Endodermal cell (in vitro differentiated cells): Measurements from ENCODE around the gene SLC17A6. TPM values are rescaled to one million over a fixed set of nuclear protein-coding genes. Genes with fewer than 3 reads are reported as not detected.

Experiments used
- DNase-seq: peaks from one replicate; pipeline ENCODE4 v3.0.0-alpha.2; 2017
- H3K27ac ChIP-seq: 2 replicates; pipeline ENCODE4 v1.5.1; 2013; ENCODE audit warnings: mild to moderate bottlenecking, low read depth, low read length, moderate library complexity
- H3K27me3 ChIP-seq: 2 replicates; pipeline ENCODE4 v1.6.1; 2013; ENCODE audit warnings: mild to moderate bottlenecking, low read length, moderate library complexity; ENCODE audit not compliant: insufficient read depth, control insufficient read depth, poor library complexity, severe bottlenecking
- H3K36me3 ChIP-seq: 2 replicates; pipeline ENCODE4 v1.7.0; 2013; ENCODE audit warnings: mild to moderate bottlenecking, low read length, moderate library complexity; ENCODE audit not compliant: control insufficient read depth, insufficient read depth
- H3K4me1 ChIP-seq: one replicate; pipeline ENCODE4 v1.7.0; 2013; ENCODE audit warnings: low read length; ENCODE audit not compliant: control insufficient read depth, insufficient read depth
- H3K4me3 ChIP-seq: 2 replicates; pipeline ENCODE4 v1.5.1; 2013; ENCODE audit warnings: mild to moderate bottlenecking, low read length, moderate library complexity
- H3K9ac ChIP-seq: 2 replicates; pipeline ENCODE4 v1.6.1; 2013; ENCODE audit warnings: mild to moderate bottlenecking, low read length, moderate library complexity; ENCODE audit not compliant: poor library complexity, severe bottlenecking; ENCODE audit errors: extremely low read depth
- H3K9me3 ChIP-seq: 2 replicates; pipeline ENCODE4 v1.6.1; 2013; ENCODE audit warnings: mild to moderate bottlenecking, low read length, moderate library complexity; ENCODE audit not compliant: control insufficient read depth
- H3K27ac Mint-ChIP-seq: 2 replicates; pipeline ENCODE4 v1.8.0; 2020; ENCODE audit warnings: mixed read lengths
- H3K27me3 Mint-ChIP-seq: 2 replicates; pipeline ENCODE4 v1.8.0; 2021; ENCODE audit warnings: mild to moderate bottlenecking, mixed read lengths; ENCODE audit not compliant: insufficient read depth
- H3K36me3 Mint-ChIP-seq: 2 replicates; pipeline ENCODE4 v1.8.0; 2020; ENCODE audit warnings: low read depth, mixed read lengths
- H3K4me1 Mint-ChIP-seq: 2 replicates; pipeline ENCODE4 v1.8.0; 2020; ENCODE audit warnings: mixed read lengths
- H3K4me3 Mint-ChIP-seq: 2 replicates; pipeline ENCODE4 v1.8.0; 2020; ENCODE audit warnings: mild to moderate bottlenecking, moderate library complexity, mixed read lengths
- H3K9me3 Mint-ChIP-seq: 2 replicates; pipeline ENCODE4 v1.8.0; 2020; ENCODE audit warnings: mild to moderate bottlenecking, mixed read lengths
- WGBS, 2 experiments: methylation state at CpG; one replicate each; pipeline versions ENCODE4 v1.1.5 to v1.1.7; 2013; ENCODE audit warnings: missing lambda C conversion rate in 2 of 2, mixed read lengths in 1 of 2; ENCODE audit not compliant: insufficient coverage in 1 of 2, insufficient read length in 1 of 2; 5-methylcytosine and 5-hydroxymethylcytosine counted together
- total RNA-seq, 2 donors: library from RNA; stranded (reverse); fragmentation: NEBNext Ultra II Directional in 1 of 2; extraction: Animal tissue kit (Norgen Biotek cat#: 25700) in 1 of 2; gene quantifications; 2 replicates in 1 of 2; 3 replicates in 1 of 2; pipeline ENCODE4 v1.2.1, GENCODE V29; 2021
- TF ChIP-seq, protein P1 (sequence below): fragments of 200-600 bp; sonication (generic); conservative IDR thresholded peaks from 2 replicates; pipeline ENCODE4 v1.5.0; 2021; ENCODE audit warnings: antibody characterized with exemption, mild to moderate bottlenecking

SLC17A6 gene
- total RNA-seq, 2 donors from 2014 or later, result not detected

DNA sequence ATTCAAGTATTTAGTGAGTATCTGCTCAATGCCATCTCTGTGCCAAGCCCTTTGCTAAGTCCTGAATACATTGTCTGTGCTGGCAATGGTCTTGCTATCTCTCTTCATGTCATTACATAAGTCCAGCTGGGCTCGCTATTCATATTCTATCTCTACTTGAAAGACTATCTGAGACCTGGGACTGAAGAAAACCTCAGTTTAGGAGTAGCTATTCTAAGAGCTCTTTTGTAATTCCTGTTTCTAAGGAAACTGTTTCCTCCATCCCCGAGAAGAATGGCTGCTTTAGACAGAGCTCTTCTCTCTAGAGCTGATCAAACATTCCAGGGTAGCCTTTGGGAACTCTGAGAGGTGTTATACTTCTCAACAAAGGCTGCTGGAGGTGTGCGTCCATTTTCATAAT lies 33.0 kb downstream of the SLC17A6 start:
- TF ChIP-seq, protein P1, sequence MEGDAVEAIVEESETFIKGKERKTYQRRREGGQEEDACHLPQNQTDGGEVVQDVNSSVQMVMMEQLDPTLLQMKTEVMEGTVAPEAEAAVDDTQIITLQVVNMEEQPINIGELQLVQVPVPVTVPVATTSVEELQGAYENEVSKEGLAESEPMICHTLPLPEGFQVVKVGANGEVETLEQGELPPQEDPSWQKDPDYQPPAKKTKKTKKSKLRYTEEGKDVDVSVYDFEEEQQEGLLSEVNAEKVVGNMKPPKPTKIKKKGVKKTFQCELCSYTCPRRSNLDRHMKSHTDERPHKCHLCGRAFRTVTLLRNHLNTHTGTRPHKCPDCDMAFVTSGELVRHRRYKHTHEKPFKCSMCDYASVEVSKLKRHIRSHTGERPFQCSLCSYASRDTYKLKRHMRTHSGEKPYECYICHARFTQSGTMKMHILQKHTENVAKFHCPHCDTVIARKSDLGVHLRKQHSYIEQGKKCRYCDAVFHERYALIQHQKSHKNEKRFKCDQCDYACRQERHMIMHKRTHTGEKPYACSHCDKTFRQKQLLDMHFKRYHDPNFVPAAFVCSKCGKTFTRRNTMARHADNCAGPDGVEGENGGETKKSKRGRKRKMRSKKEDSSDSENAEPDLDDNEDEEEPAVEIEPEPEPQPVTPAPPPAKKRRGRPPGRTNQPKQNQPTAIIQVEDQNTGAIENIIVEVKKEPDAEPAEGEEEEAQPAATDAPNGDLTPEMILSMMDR, result no peak
- no peaks in the 10 kb centered on the region for H3K27me3 Mint-ChIP-seq
- no peak overlapping the region for H3K27ac Mint-ChIP-seq
- Histone ChIP-seq H3K4me1 (no peaks in the 10 kb centered on the region), H3K27ac (no peak overlapping the region), H3K27me3 (no peaks in the 10 kb centered on the region), H3K9ac (no peak overlapping the region), H3K36me3 (no peaks in the 10 kb centered on the region), H3K9me3 (no peaks in the 10 kb centered on the region), H3K4me3 (no peak overlapping the region)
- H3K4me3 Mint-ChIP-seq, result no peak overlapping the region
- no peaks in the 10 kb centered on the region for H3K36me3 Mint-ChIP-seq
- no peaks in the 10 kb centered on the region for H3K4me1 Mint-ChIP-seq
- DNase-seq, result no peak
- 54 to 57% methylated on average over 3 of the region's 3 CpGs for WGBS, 2 experiments
- H3K9me3 Mint-ChIP-seq, result no peaks in the 10 kb centered on the region

DNA sequence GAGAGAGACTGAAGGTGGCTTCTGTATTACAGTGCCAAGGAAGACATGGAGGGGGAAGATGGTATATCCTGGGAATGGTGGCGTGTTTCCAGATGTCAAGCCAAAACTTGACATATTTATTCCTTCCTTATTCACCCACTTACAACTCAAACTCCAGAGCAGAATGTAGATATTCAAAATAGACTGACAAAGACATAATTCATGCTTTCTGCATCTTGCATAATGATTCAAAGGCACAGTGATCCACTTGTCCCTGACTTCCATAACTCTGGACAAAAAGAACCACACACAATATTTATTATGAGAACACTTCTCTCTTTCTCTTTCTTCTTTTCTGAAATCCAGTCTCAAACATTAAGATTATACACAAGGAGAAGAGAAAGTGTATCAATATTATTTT lies 48.9 kb downstream of the SLC17A6 start:
- Histone ChIP-seq H3K9ac (no peak overlapping the region), H3K4me3 (no peak overlapping the region), H3K27ac (no peak overlapping the region), H3K36me3 (no peaks in the 10 kb centered on the region), H3K9me3 (no peaks in the 10 kb centered on the region), H3K4me1 (no peaks in the 10 kb centered on the region), H3K27me3 (no peaks in the 10 kb centered on the region)
- TF ChIP-seq, protein P1, result no peak
- no peaks in the 10 kb centered on the region for H3K9me3 Mint-ChIP-seq
- no peaks in the 10 kb centered on the region for H3K4me1 Mint-ChIP-seq
- H3K36me3 Mint-ChIP-seq, result no peaks in the 10 kb centered on the region
- WGBS, 2 experiments, result 100% methylated on average over 1 of the region's 1 CpG; no CpG with 5 or more reads in 1 of the 2 experiments
- H3K27ac Mint-ChIP-seq, result no peak overlapping the region
- H3K4me3 Mint-ChIP-seq, result no peak overlapping the region
- H3K27me3 Mint-ChIP-seq, result no peaks in the 10 kb centered on the region
- DNase-seq, result no peak

GRCh38 chr11:22389526-22390282 lies 51.5 kb downstream of the SLC17A6 start:
- no peak for DNase-seq
- Mint-ChIP-seq H3K4me1 (no peaks in the 10 kb centered on the region), H3K36me3 (no peaks in the 10 kb centered on the region), H3K9me3 (no peaks in the 10 kb centered on the region), H3K27me3 (no peaks in the 10 kb centered on the region), H3K27ac (no peak overlapping the region), H3K4me3 (no peak overlapping the region)
- H3K27me3 ChIP-seq, result no peaks in the 10 kb centered on the region
- no peaks in the 10 kb centered on the region for H3K36me3 ChIP-seq
- no peaks in the 10 kb centered on the region for H3K9me3 ChIP-seq
- TF ChIP-seq, protein P1, result no peak
- WGBS, 2 experiments, result 90 to 96% methylated on average over 5 to 6 of the region's 6 CpGs
- no peaks in the 10 kb centered on the region for H3K4me1 ChIP-seq
- H3K9ac ChIP-seq, result no peak overlapping the region
- H3K4me3 ChIP-seq, result no peak overlapping the region
- no peak overlapping the region for H3K27ac ChIP-seq
